Suprapubic skin (tissue), 4 donors: ENCODE measurements around the gene FAM131C. TPM values are rescaled to one million over a fixed set of nuclear protein-coding genes. Genes with fewer than 3 reads are reported as not detected.

Experiments used
- DNase-seq, 2 donors: peaks; one replicate each; pipeline ENCODE4 v3.0.0-alpha.2; 2019; ENCODE audit warnings: low spot score in 2 of 2
- H3K27ac ChIP-seq: fragments of 200-600 bp; sonication (generic); one replicate; pipeline ENCODE4 v1.5.1; 2019
- H3K27me3 ChIP-seq: fragments of 200-600 bp; sonication (generic); one replicate; pipeline ENCODE4 v1.5.1; 2019
- H3K36me3 ChIP-seq: fragments of 200-600 bp; sonication (generic); one replicate; pipeline ENCODE4 v1.5.1; 2019
- H3K4me1 ChIP-seq: fragments of 200-600 bp; sonication (generic); one replicate; pipeline ENCODE4 v1.5.1; 2019
- H3K4me3 ChIP-seq: fragments of 200-600 bp; sonication (generic); one replicate; pipeline ENCODE4 v1.5.1; 2019; ENCODE audit warnings: mild to moderate bottlenecking
- H3K9me3 ChIP-seq: fragments of 200-600 bp; sonication (generic); one replicate; pipeline ENCODE4 v1.5.1; 2019
- CTCF ChIP-seq, 2 donors: fragments of 200-600 bp in 1 of 2; fragments of 450-650 bp in 1 of 2; sonication (generic) in 1 of 2; IDR thresholded peaks; one replicate each; pipeline ENCODE4 v1.5.1; 2016 to 2019; ENCODE audit warnings: antibody characterized with exemption in 2 of 2, mild to moderate bottlenecking in 1 of 2, moderate library complexity in 1 of 2
- EP300 ChIP-seq: sonication (generic); formaldehyde crosslinking; IDR thresholded peaks from one replicate; pipeline ENCODE4 v1.6.1; 2017; ENCODE audit warnings: antibody characterized with exemption
- POLR2A ChIP-seq, 2 donors: fragments of 450-650 bp; IDR thresholded peaks; one replicate each; pipeline ENCODE4 v1.6.1; 2017; ENCODE audit warnings: antibody characterized with exemption in 2 of 2, mild to moderate bottlenecking in 2 of 2, moderate library complexity in 2 of 2
- POLR2AphosphoS5 ChIP-seq, 3 donors: sonication (generic); formaldehyde crosslinking; IDR thresholded peaks; one replicate each; pipeline ENCODE4 v1.6.1; 2017; ENCODE audit warnings: antibody characterized with exemption in 3 of 3
- WGBS: methylation state at CpG from one replicate; pipeline ENCODE4 v1.1.5; 2018; 5-methylcytosine and 5-hydroxymethylcytosine counted together
- total RNA-seq, 4 donors: library from RNA; depleted of rRNA; stranded (reverse); fragments of >200 nt; gene quantifications; one replicate each; pipeline ENCODE4 v1.1.0, GENCODE V29; 2016

The FAM131C gene
- total RNA-seq, 4 donors from 2014 or later = 0.72 to 1.6 (median 1.2) TPM; not detected in 1

- 87% methylated on average over 8 of the region's 8 CpGs for WGBS
- H3K27me3 ChIP-seq = no peaks in the 10 kb centered on the region
- H3K4me3 ChIP-seq = no peak overlapping the region
- TF ChIP-seq CTCF (IDR thresholded peaks at IDR 0.05) (no peak), POLR2AphosphoS5 (IDR thresholded peaks at IDR 0.05) (no peak), POLR2A (IDR thresholded peaks at IDR 0.05) (no peak)
- H3K4me1 ChIP-seq = peaks cover 27% of the 10 kb centered on the region
- no peak overlapping the region for H3K27ac ChIP-seq
- no peaks in the 10 kb centered on the region for H3K9me3 ChIP-seq
- DNase-seq = no peak
- no peaks in the 10 kb centered on the region for H3K36me3 ChIP-seq
Observed at GRCh38 chr1:16116625-16117024, 43.2 kb upstream of the FAM131C start.

- no peaks in the 10 kb centered on the region for H3K36me3 ChIP-seq
- H3K27ac ChIP-seq = no peak overlapping the region
- no peaks in the 10 kb centered on the region for H3K9me3 ChIP-seq
- H3K27me3 ChIP-seq = no peaks in the 10 kb centered on the region
- 92% methylated on average over 4 of the region's 16 CpGs for WGBS
- H3K4me3 ChIP-seq = no peak overlapping the region
- no peak for DNase-seq
- H3K4me1 ChIP-seq = peaks cover 25% of the 10 kb centered on the region
- TF ChIP-seq POLR2AphosphoS5 (IDR thresholded peaks at IDR 0.05) = no peak
- TF ChIP-seq POLR2A (IDR thresholded peaks at IDR 0.05) = no peak
- no peak for TF ChIP-seq EP300
- no peak for TF ChIP-seq CTCF (IDR thresholded peaks at IDR 0.05)
Observed at GRCh38 chr1:16116002-16116401, 42.6 kb upstream of the FAM131C start.

- 91% methylated on average over 3 of the region's 6 CpGs for WGBS
Observed at GRCh38 chr1:16115468-16115983, 42.1 kb upstream of the FAM131C start.

GRCh38 chr1:16114527-16115467 lies 41.3 kb upstream of the FAM131C start:
- DNase-seq = no peak

More at GRCh38 chr1:16115468-16115983, 42.1 kb upstream of the FAM131C start:
- no peak for TF ChIP-seq POLR2AphosphoS5 (IDR thresholded peaks at IDR 0.05)
- no peak for TF ChIP-seq CTCF (IDR thresholded peaks at IDR 0.05)
- no peak for TF ChIP-seq EP300
- TF ChIP-seq POLR2A (IDR thresholded peaks at IDR 0.05) = no peak
- no peak for DNase-seq
- H3K27me3 ChIP-seq = no peaks in the 10 kb centered on the region
- H3K36me3 ChIP-seq = no peaks in the 10 kb centered on the region
- H3K27ac ChIP-seq = no peak overlapping the region
- peaks cover 20% of the 10 kb centered on the region for H3K4me1 ChIP-seq
- H3K4me3 ChIP-seq = no peak overlapping the region
- H3K9me3 ChIP-seq = no peaks in the 10 kb centered on the region

More at GRCh38 chr1:16114527-16115467, 41.3 kb upstream of the FAM131C start:
- TF ChIP-seq CTCF (IDR thresholded peaks at IDR 0.05) (no peak), POLR2A (IDR thresholded peaks at IDR 0.05) (no peak), POLR2AphosphoS5 (IDR thresholded peaks at IDR 0.05) (no peak), EP300 (no peak)
- Histone ChIP-seq H3K36me3 (no peaks in the 10 kb centered on the region), H3K9me3 (no peaks in the 10 kb centered on the region), H3K27me3 (no peaks in the 10 kb centered on the region), H3K4me1 (peaks cover 13% of the 10 kb centered on the region), H3K4me3 (no peak overlapping the region), H3K27ac (no peak overlapping the region)
- WGBS = 73% methylated on average over 17 of the region's 23 CpGs
